Fibroblast of villous mesenchyme (primary cell): ENCODE results near the gene CRYL1. TPM values are rescaled to one million over a fixed set of nuclear protein-coding genes. Genes with fewer than 3 reads are reported as not detected.
"Not testable (repeated sequence)": the region's sequence is repeated elsewhere in the genome, so short reads cannot be mapped to it uniquely, and the experiment has no call there.

Experiments used
- DNase-seq: peaks from one replicate; pipeline ENCODE4 v3.0.0-alpha.2; 2010; ENCODE audit warnings: low read depth
- H3K4me3 ChIP-seq: 2 replicates; pipeline ENCODE4 v1.5.1; 2011; ENCODE audit warnings: low read depth, mild to moderate bottlenecking, low read length
- CTCF ChIP-seq: IDR thresholded peaks from 2 replicates; pipeline ENCODE4 v1.5.1; 2012; ENCODE audit warnings: low read depth, mild to moderate bottlenecking, low read length; ENCODE audit not compliant: insufficient read depth
- total RNA-seq: library from RNA; depleted of rRNA; stranded (reverse); fragments of >200 nt; gene quantifications from 2 replicates; pipeline ENCODE4 v1.2.3, GENCODE V29; 2012

The CRYL1 gene
- total RNA-seq, 1 donor, result 4.7 TPM

- no peak overlapping the region for H3K4me3 ChIP-seq
- TF ChIP-seq CTCF, result no peak
- peak; percentile 36 for DNase-seq
These were observed 86.4 kb downstream of the CRYL1 start for GRCh38 chr13:20439261-20439660.

GRCh38 chr13:20438801-20439200 is 86.9 kb downstream of the CRYL1 start:
- H3K4me3 ChIP-seq, result no peak overlapping the region
- DNase-seq, result no peak

GRCh38 chr13:20436505-20436904 is 89.2 kb downstream of the CRYL1 start:
- DNase-seq, result no peak
- H3K4me3 ChIP-seq, result no peak overlapping the region
- no peak for TF ChIP-seq CTCF

More at GRCh38 chr13:20438801-20439200, 86.9 kb downstream of the CRYL1 start:
- no peak for TF ChIP-seq CTCF

GRCh38 chr13:20435616-20436368 is 89.9 kb downstream of the CRYL1 start:
- no peak for DNase-seq
- no peak for TF ChIP-seq CTCF
- H3K4me3 ChIP-seq, result no peak overlapping the region

- not testable (repeated sequence) for DNase-seq, H3K4me3 ChIP-seq
These were observed 91.4 kb downstream of the CRYL1 start for GRCh38 chr13:20434210-20434609.

GRCh38 chr13:20431687-20432384 is 93.8 kb downstream of the CRYL1 start:
- TF ChIP-seq CTCF, result no peak
- no peak overlapping the region for H3K4me3 ChIP-seq
- no peak for DNase-seq

GRCh38 chr13:20431080-20431479 is 94.6 kb downstream of the CRYL1 start:
- no peak for DNase-seq
- no peak overlapping the region for H3K4me3 ChIP-seq
- no peak for TF ChIP-seq CTCF
